GM12875 (cell line): ENCODE results near the gene PLEKHG7.
"Not testable (repeated sequence)": the region's sequence is repeated elsewhere in the genome, so short reads cannot be mapped to it uniquely, and the experiment has no call there.

Experiments used
- H3K4me3 ChIP-seq: one replicate; pipeline ENCODE4 v1.5.1; 2011; ENCODE audit warnings: low read depth, low read length, control low read depth
- CTCF ChIP-seq: IDR thresholded peaks from 2 replicates; pipeline ENCODE4 v1.5.1; 2011; ENCODE audit warnings: low read depth, mild to moderate bottlenecking, control low read depth, inconsistent platforms, low read length, moderate library complexity, borderline replicate concordance; ENCODE audit not compliant: insufficient read depth

Gene PLEKHG7

GRCh38 chr12:92745856-92746550, 43.2 kb downstream of the PLEKHG7 start:
- TF ChIP-seq CTCF, result no peak

GRCh38 chr12:92747151-92747550, 44.4 kb downstream of the PLEKHG7 start:
- H3K4me3 ChIP-seq, result no peak overlapping the region
- TF ChIP-seq CTCF, result no peak

More at GRCh38 chr12:92745856-92746550, 43.2 kb downstream of the PLEKHG7 start:
- H3K4me3 ChIP-seq, result no peak overlapping the region

- H3K4me3 ChIP-seq, result not testable (repeated sequence)
Observed at GRCh38 chr12:92749691-92750090, 46.9 kb downstream of the PLEKHG7 start.

- no peak for TF ChIP-seq CTCF
- no peak overlapping the region for H3K4me3 ChIP-seq
Observed at GRCh38 chr12:92753976-92754885, 51.4 kb downstream of the PLEKHG7 start.

- TF ChIP-seq CTCF, result no peak
- H3K4me3 ChIP-seq, result no peak overlapping the region
Observed at GRCh38 chr12:92756898-92757596, 54.3 kb downstream of the PLEKHG7 start.

- H3K4me3 ChIP-seq, result no peak overlapping the region
- TF ChIP-seq CTCF, result no peak
Observed at GRCh38 chr12:92757597-92758121, 54.9 kb downstream of the PLEKHG7 start.

- H3K4me3 ChIP-seq, result no peak overlapping the region
- no peak for TF ChIP-seq CTCF
Observed at GRCh38 chr12:92759634-92760268, 57.0 kb downstream of the PLEKHG7 start.
